ENCODE results near the gene GOLGA7B.

DNA sequence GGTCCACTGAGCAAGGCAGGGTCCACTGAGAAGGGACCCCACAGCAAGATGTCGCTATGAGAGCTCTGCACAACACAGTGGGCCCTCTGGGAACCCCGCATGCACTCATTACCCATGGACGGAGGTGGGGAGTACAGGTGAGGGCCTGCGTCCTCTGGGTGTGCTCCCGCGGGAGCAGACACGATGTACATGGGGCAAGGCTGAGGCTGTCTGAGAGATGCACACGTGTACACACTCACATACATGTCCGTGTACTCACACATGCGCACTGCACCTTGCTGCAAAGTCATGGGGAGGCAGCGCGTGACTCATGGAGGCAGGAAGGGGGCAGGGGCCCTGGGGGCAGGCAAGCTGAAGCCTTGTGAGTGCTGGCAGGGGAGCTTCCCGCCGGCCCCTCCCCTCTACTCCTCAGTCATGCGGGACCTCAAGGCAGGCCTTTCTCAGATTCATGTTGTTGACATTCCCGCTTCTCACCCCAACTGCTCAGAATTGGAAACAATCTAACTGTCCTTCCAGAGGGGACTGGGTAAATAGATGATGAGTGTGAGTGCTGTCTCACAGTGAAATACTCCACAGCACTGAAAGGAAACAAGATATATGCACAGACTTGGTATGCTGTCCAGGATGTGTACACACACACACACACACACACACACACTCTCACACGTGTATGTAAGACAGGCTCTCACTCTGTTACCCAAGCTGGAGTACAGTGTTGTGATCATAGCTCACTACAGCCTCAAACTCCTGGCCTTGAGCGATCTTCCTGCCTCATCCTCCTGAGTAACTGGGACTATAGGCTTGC is 40.0 kb downstream of the GOLGA7B start:
- TF ChIP-seq, protein P1, sequence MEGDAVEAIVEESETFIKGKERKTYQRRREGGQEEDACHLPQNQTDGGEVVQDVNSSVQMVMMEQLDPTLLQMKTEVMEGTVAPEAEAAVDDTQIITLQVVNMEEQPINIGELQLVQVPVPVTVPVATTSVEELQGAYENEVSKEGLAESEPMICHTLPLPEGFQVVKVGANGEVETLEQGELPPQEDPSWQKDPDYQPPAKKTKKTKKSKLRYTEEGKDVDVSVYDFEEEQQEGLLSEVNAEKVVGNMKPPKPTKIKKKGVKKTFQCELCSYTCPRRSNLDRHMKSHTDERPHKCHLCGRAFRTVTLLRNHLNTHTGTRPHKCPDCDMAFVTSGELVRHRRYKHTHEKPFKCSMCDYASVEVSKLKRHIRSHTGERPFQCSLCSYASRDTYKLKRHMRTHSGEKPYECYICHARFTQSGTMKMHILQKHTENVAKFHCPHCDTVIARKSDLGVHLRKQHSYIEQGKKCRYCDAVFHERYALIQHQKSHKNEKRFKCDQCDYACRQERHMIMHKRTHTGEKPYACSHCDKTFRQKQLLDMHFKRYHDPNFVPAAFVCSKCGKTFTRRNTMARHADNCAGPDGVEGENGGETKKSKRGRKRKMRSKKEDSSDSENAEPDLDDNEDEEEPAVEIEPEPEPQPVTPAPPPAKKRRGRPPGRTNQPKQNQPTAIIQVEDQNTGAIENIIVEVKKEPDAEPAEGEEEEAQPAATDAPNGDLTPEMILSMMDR (IDR thresholded peaks at IDR 0.05), result no peak
- TF ChIP-seq EZH2 (IDR thresholded peaks at IDR 0.05; ENCODE audit: borderline replicate concordance, insufficient read depth, low read depth, low read length, poor library complexity, severe bottlenecking), result no peak

Data from B cell (primary cell).